SK-N-SH (cell line): Measurements from ENCODE around the gene BUB1.
"Not testable (repeated sequence)": the region's sequence is repeated elsewhere in the genome, so short reads cannot be mapped to it uniquely, and the experiment has no call there.

Experiments used
- FOXJ3 ChIP-seq: sonication (generic); formaldehyde crosslinking; IDR thresholded peaks from 2 replicates; pipeline ENCODE4 v1.5.1; 2020; ENCODE audit warnings: mild to moderate bottlenecking, missing genetic modification reagents
- GATA2 ChIP-seq: sonication (generic); formaldehyde crosslinking; IDR thresholded peaks from 2 replicates; pipeline ENCODE4 v1.5.0; 2020; ENCODE audit warnings: mild to moderate bottlenecking, missing genetic modification reagents
- POLR2AphosphoS5 ChIP-seq: IDR thresholded peaks from 2 replicates; pipeline ENCODE4 v1.6.1; 2012; ENCODE audit warnings: low read depth, low read length
- RAD21 ChIP-seq: IDR thresholded peaks from 2 replicates; pipeline ENCODE4 v1.6.1; 2012; ENCODE audit warnings: mild to moderate bottlenecking, low read length
- RCOR1 ChIP-seq: fragments of 150-350 bp; IDR thresholded peaks from 2 replicates; pipeline ENCODE4 v1.6.1; 2017; ENCODE audit warnings: antibody characterized with exemption, low read length
- RFX5 ChIP-seq: IDR thresholded peaks from 2 replicates; pipeline ENCODE4 v1.6.1; 2012; ENCODE audit warnings: mild to moderate bottlenecking, improper control_type of control experiment, low read length
- TF ChIP-seq, protein P1 (sequence below): fragments of 200-600 bp; sonication (generic); IDR thresholded peaks from 2 replicates; pipeline ENCODE4 v1.6.1; 2017; ENCODE audit warnings: antibody characterized with exemption, mild to moderate bottlenecking, moderate library complexity
- TF ChIP-seq, protein P2 (sequence below): fragments of 150-350 bp; IDR thresholded peaks from 2 replicates; pipeline ENCODE4 v1.6.1; 2017; ENCODE audit warnings: antibody characterized with exemption, low read length, low read depth, borderline replicate concordance

DNA sequence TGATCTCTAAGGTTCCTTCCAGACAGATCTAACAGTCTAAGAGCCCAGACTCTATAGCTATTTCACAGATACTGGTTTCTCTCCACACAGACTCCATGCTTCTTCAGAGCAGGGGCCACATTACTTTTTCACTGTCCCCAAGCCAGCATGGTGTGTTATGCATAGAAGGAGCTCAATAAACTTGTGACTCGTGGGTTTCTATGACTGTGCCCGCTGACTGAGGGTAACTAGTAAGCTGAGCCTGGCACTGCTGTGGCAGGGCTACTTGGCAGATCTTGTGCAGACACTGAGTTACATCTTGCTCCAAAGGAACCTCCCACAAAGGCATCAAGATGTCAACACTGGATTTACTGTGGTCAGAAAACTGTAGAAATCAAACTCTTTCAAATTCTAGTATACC lies 85.9 kb downstream of the BUB1 start:
- not testable (repeated sequence) for TF ChIP-seq POLR2AphosphoS5; GATA2; RAD21; RCOR1; FOXJ3 (CRISPR knock-in tag); RFX5
- TF ChIP-seq, protein P1, sequence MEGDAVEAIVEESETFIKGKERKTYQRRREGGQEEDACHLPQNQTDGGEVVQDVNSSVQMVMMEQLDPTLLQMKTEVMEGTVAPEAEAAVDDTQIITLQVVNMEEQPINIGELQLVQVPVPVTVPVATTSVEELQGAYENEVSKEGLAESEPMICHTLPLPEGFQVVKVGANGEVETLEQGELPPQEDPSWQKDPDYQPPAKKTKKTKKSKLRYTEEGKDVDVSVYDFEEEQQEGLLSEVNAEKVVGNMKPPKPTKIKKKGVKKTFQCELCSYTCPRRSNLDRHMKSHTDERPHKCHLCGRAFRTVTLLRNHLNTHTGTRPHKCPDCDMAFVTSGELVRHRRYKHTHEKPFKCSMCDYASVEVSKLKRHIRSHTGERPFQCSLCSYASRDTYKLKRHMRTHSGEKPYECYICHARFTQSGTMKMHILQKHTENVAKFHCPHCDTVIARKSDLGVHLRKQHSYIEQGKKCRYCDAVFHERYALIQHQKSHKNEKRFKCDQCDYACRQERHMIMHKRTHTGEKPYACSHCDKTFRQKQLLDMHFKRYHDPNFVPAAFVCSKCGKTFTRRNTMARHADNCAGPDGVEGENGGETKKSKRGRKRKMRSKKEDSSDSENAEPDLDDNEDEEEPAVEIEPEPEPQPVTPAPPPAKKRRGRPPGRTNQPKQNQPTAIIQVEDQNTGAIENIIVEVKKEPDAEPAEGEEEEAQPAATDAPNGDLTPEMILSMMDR: not testable (repeated sequence)
- TF ChIP-seq, protein P2, sequence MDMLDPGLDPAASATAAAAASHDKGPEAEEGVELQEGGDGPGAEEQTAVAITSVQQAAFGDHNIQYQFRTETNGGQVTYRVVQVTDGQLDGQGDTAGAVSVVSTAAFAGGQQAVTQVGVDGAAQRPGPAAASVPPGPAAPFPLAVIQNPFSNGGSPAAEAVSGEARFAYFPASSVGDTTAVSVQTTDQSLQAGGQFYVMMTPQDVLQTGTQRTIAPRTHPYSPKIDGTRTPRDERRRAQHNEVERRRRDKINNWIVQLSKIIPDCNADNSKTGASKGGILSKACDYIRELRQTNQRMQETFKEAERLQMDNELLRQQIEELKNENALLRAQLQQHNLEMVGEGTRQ: not testable (repeated sequence)
